HG02970 (cell line): ENCODE results near the gene MBP.

Experiments used
- ATAC-seq: cut with Tn5 transposase; IDR thresholded peaks from one replicate; pipeline ENCODE4 v1.9.1; 2021; ENCODE audit warnings: mild to moderate bottlenecking, moderate library complexity, moderate number of reproducible peaks; ENCODE audit not compliant: unreplicated experiment, low FRiP score

MBP gene

GRCh38 chr18:77054606-77055428, 77.8 kb downstream of the MBP start:
- ATAC-seq: peak; percentile 56

GRCh38 chr18:77054288-77054605, 78.3 kb downstream of the MBP start:
- peak; percentile 12 for ATAC-seq

DNA sequence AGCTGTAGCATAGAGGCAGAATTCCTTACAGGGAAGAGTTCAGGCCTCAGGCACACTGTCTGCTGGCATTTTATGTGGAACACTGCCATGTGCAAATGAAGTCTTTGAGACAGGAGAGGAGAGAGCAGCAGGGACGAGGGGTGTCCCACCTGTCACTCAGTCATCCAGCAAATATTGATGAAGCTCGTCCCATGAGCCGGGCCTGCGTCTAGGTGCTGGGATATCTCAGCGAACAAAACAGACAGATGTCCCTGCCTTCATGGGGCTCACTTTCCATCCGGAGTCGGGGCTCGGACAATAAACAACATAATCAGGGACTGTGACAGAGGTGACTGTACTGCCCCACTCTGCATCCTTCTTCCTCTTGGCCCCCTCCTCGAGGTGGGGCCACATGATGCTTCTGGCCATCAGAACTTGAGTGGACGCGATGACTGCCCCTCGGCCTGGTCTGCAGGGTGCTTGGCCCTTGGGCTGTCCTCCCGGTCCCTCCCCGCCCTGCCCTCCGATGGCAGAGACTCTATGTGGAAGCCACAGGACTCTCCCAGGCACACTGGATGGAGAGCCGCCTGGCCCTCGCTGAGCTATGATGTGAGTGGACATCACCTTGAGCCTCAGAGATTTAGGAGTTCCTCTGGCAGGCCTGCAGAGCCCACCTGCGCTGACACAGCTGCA, 78.8 kb downstream of the MBP start:
- ATAC-seq: no peak

- ATAC-seq: no peak
Observed at GRCh38 chr18:77052983-77053309, 79.6 kb downstream of the MBP start.

- ATAC-seq: no peak
Observed at GRCh38 chr18:77052297-77052982, 80.1 kb downstream of the MBP start.

- no peak for ATAC-seq
Observed at GRCh38 chr18:77051581-77052296, 80.8 kb downstream of the MBP start.

DNA sequence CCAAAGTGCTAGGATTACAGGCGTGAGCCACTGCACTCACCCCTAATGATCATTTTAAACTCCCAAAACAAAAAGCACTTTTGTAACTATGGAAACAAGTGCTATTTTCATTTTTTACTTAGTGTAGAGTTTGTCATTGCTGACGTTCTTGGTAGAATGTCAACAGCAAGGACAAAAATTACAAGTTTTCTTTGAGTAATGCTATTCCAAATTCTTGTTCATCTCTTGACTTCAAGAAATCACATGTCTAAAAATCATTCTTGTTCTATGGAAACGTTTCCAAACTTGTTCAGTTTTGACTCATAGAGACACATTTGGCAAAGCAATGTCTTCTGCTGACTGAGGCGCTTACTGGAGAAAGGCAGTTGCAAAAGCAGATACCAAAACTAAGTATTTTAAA, 82.6 kb downstream of the MBP start:
- ATAC-seq: no peak

DNA sequence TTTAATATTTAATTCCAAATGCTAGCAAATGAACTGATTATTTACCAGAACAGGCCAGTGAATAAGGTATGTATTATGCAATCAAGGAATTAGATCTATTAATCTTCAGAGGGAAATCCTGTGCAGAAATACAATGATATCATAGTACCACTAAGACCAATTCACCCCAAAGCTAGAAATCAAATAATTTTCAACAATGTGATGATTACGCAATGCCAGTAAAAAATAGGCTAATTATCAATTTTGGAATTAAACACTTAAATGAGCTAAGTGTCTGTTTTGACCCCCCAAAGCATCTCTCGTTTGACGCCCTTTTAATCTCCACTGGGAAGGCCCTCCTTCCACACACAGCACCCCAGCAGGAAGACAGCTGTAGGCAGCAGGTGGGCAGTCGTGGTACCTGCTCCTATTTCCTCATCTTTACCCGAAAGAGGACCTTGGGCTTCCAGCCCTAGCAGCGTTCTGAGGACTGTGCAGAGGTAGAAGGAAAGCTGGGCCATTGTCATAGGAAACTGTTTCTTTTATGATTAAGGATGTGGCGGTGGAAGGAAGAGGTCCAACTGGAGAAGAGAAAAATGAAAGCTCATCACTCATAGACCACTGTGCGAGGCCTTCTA, 84.7 kb downstream of the MBP start:
- ATAC-seq: no peak

GRCh38 chr18:77046994-77047393, 85.6 kb downstream of the MBP start:
- ATAC-seq: no peak

- no peak for ATAC-seq
Observed at GRCh38 chr18:77046409-77046808, 86.2 kb downstream of the MBP start.

- no peak for ATAC-seq
Observed at GRCh38 chr18:77045677-77046076, 86.9 kb downstream of the MBP start.

GRCh38 chr18:77044866-77045664, 87.5 kb downstream of the MBP start:
- no peak for ATAC-seq

DNA sequence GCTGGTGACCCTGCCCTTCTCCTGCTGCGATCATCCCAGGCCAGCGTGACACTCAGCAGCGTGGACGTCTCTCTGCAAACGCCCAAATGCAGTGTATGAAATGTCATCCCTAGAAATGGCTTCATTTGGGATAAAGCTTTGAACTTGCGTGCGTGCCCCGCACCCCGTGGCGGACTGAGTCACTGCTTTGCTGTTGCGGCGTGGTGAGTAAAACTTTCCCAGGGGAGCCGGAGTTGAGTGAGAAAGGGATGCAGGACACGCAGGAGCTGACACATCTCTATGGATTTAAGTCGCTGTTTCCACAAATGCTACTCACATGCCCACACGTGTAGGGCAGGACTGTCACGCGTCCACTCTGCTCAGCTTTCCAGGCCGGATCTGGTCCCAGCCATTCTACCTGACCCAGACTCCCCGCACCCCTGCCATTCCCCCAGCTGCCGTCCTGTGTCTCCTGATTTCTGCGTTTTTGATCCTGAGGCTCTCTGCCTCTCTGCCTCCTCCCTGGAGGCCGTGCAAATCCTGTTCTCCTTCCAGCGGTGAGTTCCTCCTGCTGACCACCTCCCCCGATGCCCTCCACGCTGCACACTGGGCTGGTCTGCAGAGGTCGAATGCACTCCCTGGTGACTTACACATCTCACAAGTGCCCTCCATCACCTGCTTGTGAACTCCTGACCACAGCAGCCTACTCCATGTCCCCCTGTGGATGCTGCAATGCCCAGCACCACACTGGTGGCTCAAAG, 88.9 kb downstream of the MBP start:
- no peak for ATAC-seq

DNA sequence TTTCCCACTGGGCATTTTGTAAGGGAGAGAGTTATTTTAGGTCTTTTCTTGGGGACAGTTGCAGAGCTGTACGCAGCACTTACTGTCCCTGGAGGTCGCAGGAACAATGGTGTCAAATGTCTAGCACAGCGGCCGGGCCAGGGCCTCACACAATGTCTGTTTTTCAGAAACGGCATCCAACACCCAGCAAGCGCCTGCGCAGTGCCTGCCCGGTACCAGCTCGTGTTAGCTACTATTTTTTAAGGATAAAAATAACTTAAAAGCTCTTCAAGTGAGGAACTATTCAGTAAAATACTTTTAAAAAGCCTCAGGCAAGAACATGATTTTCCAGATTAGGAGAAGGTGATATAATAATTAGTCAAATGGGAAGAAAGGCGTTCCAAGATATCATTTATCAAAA, 90.0 kb downstream of the MBP start:
- ATAC-seq: no peak

DNA sequence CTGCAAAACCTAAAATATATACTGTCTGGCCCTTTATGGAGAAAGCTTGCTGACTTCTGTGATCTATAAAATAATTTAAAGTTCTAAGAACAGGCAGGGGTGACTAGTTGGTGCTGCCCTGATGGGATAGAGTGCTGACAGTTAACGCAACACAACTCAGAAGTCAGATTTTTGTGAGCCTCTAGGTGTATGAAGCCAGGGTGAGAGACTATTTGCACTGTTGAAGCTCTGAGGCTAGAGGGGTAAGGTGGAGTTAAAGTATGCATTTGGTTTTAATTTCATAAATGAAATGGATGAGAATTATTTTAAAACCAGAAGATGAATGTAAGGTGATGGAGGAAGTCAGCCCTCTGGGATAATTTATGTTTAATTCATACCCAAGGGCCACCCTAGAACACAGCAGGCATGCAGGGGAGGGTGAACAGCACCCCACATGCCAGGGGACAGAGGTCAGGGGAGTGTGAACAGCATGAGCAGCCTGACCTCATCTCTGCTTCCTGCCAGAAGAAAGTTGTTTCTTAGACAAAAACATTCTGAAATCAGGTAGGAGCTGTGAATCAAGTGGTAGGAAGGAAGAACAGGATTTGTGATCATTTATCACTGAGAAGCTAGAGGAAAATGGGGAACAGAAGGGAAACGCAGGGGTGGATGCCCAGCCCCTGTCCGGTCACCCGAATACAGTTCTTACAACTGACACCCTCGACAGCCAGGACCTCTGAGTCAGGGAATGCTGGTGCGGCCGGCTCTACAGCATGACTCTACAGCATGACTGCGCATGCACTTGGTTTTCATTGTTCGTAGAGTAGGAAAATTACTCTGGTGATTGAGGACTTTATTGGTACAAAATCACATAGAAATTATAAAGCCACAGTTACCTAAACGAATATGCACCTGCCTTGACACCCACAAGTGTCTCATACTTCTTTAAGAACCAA, 93.1 kb downstream of the MBP start:
- ATAC-seq: no peak

DNA sequence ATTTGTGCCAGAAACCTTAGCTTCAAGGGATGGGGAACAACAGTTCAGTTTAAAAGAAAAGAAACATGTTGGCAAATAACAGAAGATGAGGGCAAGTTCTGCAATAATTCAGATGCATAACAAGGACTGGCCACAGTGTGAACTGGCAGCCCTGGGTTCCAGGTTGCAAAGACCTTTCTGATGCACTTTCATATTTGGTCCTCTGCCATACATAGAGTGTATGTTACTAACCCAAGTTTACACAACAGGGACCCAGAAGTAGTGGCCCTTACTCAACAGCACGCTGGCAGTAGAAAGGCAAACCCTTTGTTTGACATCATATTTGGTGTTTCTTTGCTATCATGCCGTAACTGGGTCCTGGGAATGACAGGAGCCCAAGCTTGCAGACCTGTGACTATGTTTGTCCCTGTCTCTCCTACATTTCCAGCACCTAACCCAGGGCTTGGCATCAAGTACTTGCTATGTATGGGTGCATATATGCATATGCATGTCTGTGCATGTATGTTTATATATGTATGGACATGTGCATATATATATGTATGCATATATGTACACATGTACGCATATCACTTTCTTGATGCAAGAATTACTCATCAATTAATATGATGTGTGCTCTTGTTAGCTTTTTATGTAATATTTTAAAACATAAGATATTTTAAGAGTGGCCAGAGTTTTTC, 94.3 kb downstream of the MBP start:
- no peak for ATAC-seq

DNA sequence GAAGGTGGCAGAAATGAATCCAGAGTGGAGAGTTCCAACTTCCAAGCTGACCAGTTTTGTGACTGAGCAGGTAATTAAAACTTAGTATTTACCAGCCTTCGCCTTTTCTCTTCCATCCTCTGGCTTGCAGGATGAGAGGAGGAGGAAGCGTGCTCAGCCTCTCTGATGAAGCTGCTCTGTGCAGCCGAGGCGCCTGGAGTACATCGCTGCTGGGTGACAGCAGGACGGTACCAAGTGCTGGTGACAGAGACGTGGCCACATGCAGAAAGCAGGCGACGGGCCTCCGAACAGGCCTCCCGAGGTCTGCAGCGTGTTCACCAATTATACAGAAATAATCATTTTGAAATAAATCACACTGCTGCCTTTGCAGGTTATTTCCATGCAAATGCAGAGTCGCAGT, 95.0 kb downstream of the MBP start:
- ATAC-seq: no peak
